Hepatocyte (in vitro differentiated cells): ENCODE measurements around the gene MC5R. TPM values are rescaled to one million over a fixed set of nuclear protein-coding genes. Genes with fewer than 3 reads are reported as not detected.

ENCODE experiments used
- DNase-seq: peaks from one replicate; pipeline ENCODE4 v3.0.0-alpha.2; 2016; ENCODE audit warnings: low spot score
- H2AFZ ChIP-seq: fragments of 200-600 bp; sonication (generic); 2 replicates; pipeline ENCODE4 v1.6.0; 2016; ENCODE audit warnings: antibody characterized with exemption, mild to moderate bottlenecking
- H3K27ac ChIP-seq: fragments of 200-600 bp; sonication (generic); 2 replicates; pipeline ENCODE4 v1.5.1; 2016; ENCODE audit warnings: mild to moderate bottlenecking
- H3K27me3 ChIP-seq: fragments of 200-600 bp; sonication (generic); 2 replicates; pipeline ENCODE4 v1.6.1; 2016
- H3K36me3 ChIP-seq: fragments of 200-600 bp; sonication (generic); replicated peaks from 2 replicates; pipeline ENCODE4 v1.5.1; 2016; ENCODE audit warnings: low read depth; ENCODE audit not compliant: insufficient read depth
- H3K4me1 ChIP-seq: fragments of 200-600 bp; sonication (generic); 2 replicates; pipeline ENCODE4 v1.5.1; 2016; ENCODE audit warnings: mild to moderate bottlenecking, moderate library complexity; ENCODE audit not compliant: insufficient read depth
- H3K4me2 ChIP-seq: fragments of 200-600 bp; sonication (generic); 2 replicates; pipeline ENCODE4 v1.6.0; 2016
- H3K4me3 ChIP-seq: fragments of 200-600 bp; sonication (generic); 2 replicates; pipeline ENCODE4 v1.5.1; 2016; ENCODE audit warnings: mild to moderate bottlenecking
- H3K79me2 ChIP-seq: fragments of 200-600 bp; sonication (generic); 2 replicates; pipeline ENCODE4 v1.6.0; 2017; ENCODE audit warnings: mild to moderate bottlenecking
- H3K9me2 ChIP-seq: fragments of 200-600 bp; sonication (generic); replicated peaks from 2 replicates; pipeline ENCODE4 v1.6.0; 2017; ENCODE audit warnings: mild to moderate bottlenecking; ENCODE audit not compliant: insufficient read depth
- H3K9me3 ChIP-seq: fragments of 200-600 bp; sonication (generic); 2 replicates; pipeline ENCODE4 v1.5.1; 2016; ENCODE audit warnings: low read depth, mild to moderate bottlenecking
- H4K20me1 ChIP-seq: fragments of 200-600 bp; sonication (generic); 2 replicates; pipeline ENCODE4 v1.6.0; 2016; ENCODE audit warnings: mild to moderate bottlenecking; ENCODE audit not compliant: insufficient read depth, poor library complexity, severe bottlenecking
- CTCF ChIP-seq: fragments of 200-600 bp; sonication (generic); IDR thresholded peaks from 2 replicates; pipeline ENCODE4 v1.5.1; 2016; ENCODE audit warnings: antibody characterized with exemption, mild to moderate bottlenecking; ENCODE audit not compliant: poor library complexity
- EZH2 ChIP-seq: fragments of 200-600 bp; sonication (generic); IDR thresholded peaks from 2 replicates; pipeline ENCODE4 v1.6.1; 2016; ENCODE audit warnings: antibody characterized with exemption, mild to moderate bottlenecking, borderline replicate concordance
- EZH2phosphoT487 ChIP-seq: fragments of 200-600 bp; sonication (generic); IDR thresholded peaks from one replicate; pipeline ENCODE4 v1.6.1; 2018; ENCODE audit warnings: antibody characterized with exemption, mild to moderate bottlenecking, low read depth, moderate library complexity; ENCODE audit not compliant: unreplicated experiment, severe bottlenecking
- WGBS: methylation state at CpG from one replicate; pipeline ENCODE4 v1.1.6; 2016; ENCODE audit warnings: low lambda C conversion rate; ENCODE audit errors: missing lambda C conversion rate; 5-methylcytosine and 5-hydroxymethylcytosine counted together
- polyA plus RNA-seq: library from polyadenylated mRNA; unstranded; fragments of >200 nt; fragmentation: Nextera tagmentation; extraction: Ambion mirVana; gene quantifications from 2 replicates; pipeline ENCODE4 v1.2.1, GENCODE V29; 2016
- total RNA-seq: library from RNA; depleted of rRNA; stranded (reverse); fragments of >200 nt; gene quantifications from 2 replicates; pipeline ENCODE4 v1.2.3, GENCODE V29; 2014

MC5R gene
- total and polyA plus RNA-seq, 2 experiments from 2014 or later = not detected

DNA sequence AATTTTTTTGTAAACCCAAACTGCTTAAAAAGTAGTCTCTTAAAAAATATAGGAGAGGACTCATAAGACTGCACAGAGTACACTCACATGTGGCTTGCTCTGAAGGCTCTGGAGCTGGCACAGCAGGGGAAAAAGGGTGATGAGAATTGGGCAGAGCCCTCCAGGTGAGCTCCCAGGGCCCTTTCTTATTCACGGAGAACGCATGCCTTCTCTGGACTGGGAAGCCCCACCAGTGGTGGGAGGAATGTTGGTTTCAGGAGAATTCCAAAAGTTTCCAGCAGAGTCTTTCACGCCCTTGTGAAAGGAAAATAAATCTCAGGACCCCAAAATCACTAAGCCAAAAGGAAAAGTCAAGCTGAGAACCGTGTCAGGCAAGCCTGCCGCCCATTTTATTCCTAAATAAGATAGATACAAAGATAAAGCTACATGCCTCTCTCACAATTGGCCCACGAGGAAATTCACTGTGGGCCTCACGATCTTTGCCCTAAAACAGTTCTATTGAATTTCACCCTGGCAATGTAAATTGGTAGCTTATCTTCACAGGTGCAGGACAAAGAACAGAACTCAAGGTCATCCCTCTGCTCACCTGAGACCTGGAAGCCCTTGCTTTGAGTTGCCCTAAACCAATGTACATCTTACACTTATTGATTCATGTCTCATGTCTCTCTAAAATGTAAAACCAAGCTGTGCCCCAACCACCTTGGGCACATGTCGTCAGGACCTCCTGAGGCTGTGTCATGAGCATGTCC, 15.5 kb upstream of the MC5R start:
- no peaks in the 10 kb centered on the region for H3K27me3 ChIP-seq
- no peaks in the 10 kb centered on the region for H3K79me2 ChIP-seq
- H4K20me1 ChIP-seq = no peaks in the 10 kb centered on the region
- DNase-seq = no peak
- no peak overlapping the region for H3K4me3 ChIP-seq
- H3K9me3 ChIP-seq = no peaks in the 10 kb centered on the region
- TF ChIP-seq EZH2 (no peak), CTCF (no peak), EZH2phosphoT487 (no peak)
- 42% methylated on average over 8 of the region's 8 CpGs for WGBS
- peaks cover 21% of the 10 kb centered on the region for H3K4me1 ChIP-seq
- peak overlapping the region; percentile 73 for H3K27ac ChIP-seq
- H3K9me2 ChIP-seq = no peaks in the 10 kb centered on the region
- peak overlapping the region; percentile 11 for H3K4me2 ChIP-seq
- no peak overlapping the region for H2AFZ ChIP-seq
- H3K36me3 ChIP-seq = no peaks in the 10 kb centered on the region

DNA sequence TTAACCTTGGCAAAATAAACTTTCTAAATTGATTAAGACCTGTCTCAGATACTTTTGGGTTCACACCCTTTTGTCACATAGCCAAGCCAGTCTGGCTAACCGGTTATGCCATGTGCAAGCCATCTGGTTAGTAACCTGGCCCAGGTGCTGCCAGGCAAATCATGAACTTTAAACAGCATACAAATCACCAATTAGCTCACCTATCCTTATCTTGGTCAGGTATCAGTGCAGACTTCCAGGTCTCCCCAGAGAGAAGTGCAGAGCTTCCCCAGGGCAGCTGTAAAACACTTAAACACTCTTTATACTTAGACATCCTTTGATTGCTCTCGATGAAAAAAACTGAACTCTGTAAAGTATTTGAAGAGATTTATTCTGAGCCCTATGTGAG, 14.9 kb upstream of the MC5R start:
- DNase-seq = no peak
- H3K4me1 ChIP-seq = peaks cover 21% of the 10 kb centered on the region
- no peaks in the 10 kb centered on the region for H3K9me2 ChIP-seq
- 14% methylated on average over 2 of the region's 2 CpGs for WGBS
- H3K9me3 ChIP-seq = no peaks in the 10 kb centered on the region
- no peaks in the 10 kb centered on the region for H3K79me2 ChIP-seq
- H3K4me3 ChIP-seq = no peak overlapping the region
- H2AFZ ChIP-seq = no peak overlapping the region
- peak overlapping the region; percentile 73 for H3K27ac ChIP-seq
- TF ChIP-seq CTCF = no peak
- no peak for TF ChIP-seq EZH2
- no peak for TF ChIP-seq EZH2phosphoT487
- no peaks in the 10 kb centered on the region for H4K20me1 ChIP-seq
- no peaks in the 10 kb centered on the region for H3K27me3 ChIP-seq
- H3K36me3 ChIP-seq = no peaks in the 10 kb centered on the region
- H3K4me2 ChIP-seq = peak overlapping the region; percentile 11

DNA sequence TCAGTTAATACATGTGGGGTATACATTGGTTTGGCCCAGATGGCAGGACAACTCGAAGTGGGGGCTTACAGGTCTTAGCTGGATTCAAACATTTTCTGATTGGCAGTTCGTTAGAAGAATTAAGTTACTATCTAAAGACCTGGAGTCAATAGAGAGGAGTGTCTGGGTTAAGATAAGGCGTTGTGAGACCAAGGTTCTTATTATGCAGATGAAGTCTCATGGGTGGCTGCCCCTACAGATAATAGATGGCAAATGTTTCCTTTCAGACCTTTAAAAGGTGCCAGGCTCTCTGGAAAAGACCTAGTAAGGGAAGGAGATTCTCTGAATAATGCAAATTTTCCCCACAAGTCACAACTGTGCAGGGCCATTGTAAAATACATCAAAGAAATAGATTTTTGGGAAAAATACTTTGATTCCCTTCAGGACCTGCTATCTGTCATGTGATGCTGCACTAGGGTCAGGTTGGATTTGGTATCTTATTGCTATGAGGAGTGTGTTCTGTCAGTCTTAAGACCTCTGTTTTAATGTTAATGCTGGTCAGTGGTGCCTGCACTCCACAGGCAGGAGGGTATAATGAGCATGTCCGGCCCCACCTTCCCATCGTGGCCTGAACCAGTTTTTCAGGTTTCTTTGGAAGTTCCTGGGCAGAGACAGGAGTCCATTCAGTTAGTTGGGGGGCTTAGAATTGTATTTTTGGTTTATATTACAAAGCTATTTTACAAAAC, 14.3 kb upstream of the MC5R start:
- TF ChIP-seq CTCF (no peak), EZH2 (no peak), EZH2phosphoT487 (no peak)
- H3K4me3 ChIP-seq = no peak overlapping the region
- H3K9me3 ChIP-seq = no peaks in the 10 kb centered on the region
- H2AFZ ChIP-seq = no peak overlapping the region
- DNase-seq = no peak
- H3K9me2 ChIP-seq = no peaks in the 10 kb centered on the region
- no peaks in the 10 kb centered on the region for H3K79me2 ChIP-seq
- peak overlapping the region; percentile 73 for H3K27ac ChIP-seq
- no peaks in the 10 kb centered on the region for H3K36me3 ChIP-seq
- peaks cover 21% of the 10 kb centered on the region for H3K4me1 ChIP-seq
- H3K4me2 ChIP-seq = peak overlapping the region; percentile 11
- no peaks in the 10 kb centered on the region for H3K27me3 ChIP-seq
- H4K20me1 ChIP-seq = no peaks in the 10 kb centered on the region
- WGBS = 12% methylated on average over 5 of the region's 5 CpGs
